NCI-H2171 treated with DMSO at 0.1 percent for 48 hours (cell line): ENCODE results near the gene ATAD3C.
"Not testable (repeated sequence)": the region's sequence is repeated elsewhere in the genome, so short reads cannot be mapped to it uniquely, and the experiment has no call there.

ENCODE experiments used
- DNase-seq: peaks from one replicate; lab custom pipeline; 2025; lab: John Stamatoyannopoulos, UW

The ATAD3C gene

GRCh38 chr1:1418464-1419362, 30.8 kb upstream of the ATAD3C start:
- no peak for DNase-seq

GRCh38 chr1:1419363-1419812, 30.1 kb upstream of the ATAD3C start:
- DNase-seq: no peak

GRCh38 chr1:1419813-1420653, 29.5 kb upstream of the ATAD3C start:
- DNase-seq: no peak

GRCh38 chr1:1420654-1421141, 28.8 kb upstream of the ATAD3C start:
- DNase-seq: no peak

- DNase-seq: peak; percentile 86
Observed at GRCh38 chr1:1421147-1421906, 28.2 kb upstream of the ATAD3C start, which contains the start of gene ANKRD65. Gene ANKRD65, minus strand, starts transcription at chr1:1421276. Its CDS starts 271 bp downstream, at chr1:1421005.

- DNase-seq: no peak
Observed at GRCh38 chr1:1421907-1422464, 27.5 kb upstream of the ATAD3C start.

GRCh38 chr1:1422465-1423244, 26.8 kb upstream of the ATAD3C start:
- no peak for DNase-seq

- DNase-seq: no peak
Observed at GRCh38 chr1:1423245-1423597, 26.3 kb upstream of the ATAD3C start.

GRCh38 chr1:1424707-1425106, 24.8 kb upstream of the ATAD3C start:
- DNase-seq: no peak

GRCh38 chr1:1425426-1425752, 24.1 kb upstream of the ATAD3C start:
- DNase-seq: no peak

GRCh38 chr1:1425753-1426495, 23.6 kb upstream of the ATAD3C start:
- no peak for DNase-seq

GRCh38 chr1:1426496-1427105, 22.9 kb upstream of the ATAD3C start:
- DNase-seq: peak; percentile 77

GRCh38 chr1:1427106-1427819, 22.2 kb upstream of the ATAD3C start:
- no peak for DNase-seq

GRCh38 chr1:1427820-1428148, 21.7 kb upstream of the ATAD3C start:
- DNase-seq: no peak

- no peak for DNase-seq
Observed at GRCh38 chr1:1428174-1428573, 21.3 kb upstream of the ATAD3C start.

GRCh38 chr1:1428967-1429366, 20.5 kb upstream of the ATAD3C start:
- DNase-seq: not testable (repeated sequence)

GRCh38 chr1:1429671-1430073, 19.8 kb upstream of the ATAD3C start:
- no peak for DNase-seq

- DNase-seq: peak; percentile 85
Observed at GRCh38 chr1:1430114-1430982, 19.1 kb upstream of the ATAD3C start.
